ENCODE measurements around the gene BRD7.

The BRD7 gene

DNA sequence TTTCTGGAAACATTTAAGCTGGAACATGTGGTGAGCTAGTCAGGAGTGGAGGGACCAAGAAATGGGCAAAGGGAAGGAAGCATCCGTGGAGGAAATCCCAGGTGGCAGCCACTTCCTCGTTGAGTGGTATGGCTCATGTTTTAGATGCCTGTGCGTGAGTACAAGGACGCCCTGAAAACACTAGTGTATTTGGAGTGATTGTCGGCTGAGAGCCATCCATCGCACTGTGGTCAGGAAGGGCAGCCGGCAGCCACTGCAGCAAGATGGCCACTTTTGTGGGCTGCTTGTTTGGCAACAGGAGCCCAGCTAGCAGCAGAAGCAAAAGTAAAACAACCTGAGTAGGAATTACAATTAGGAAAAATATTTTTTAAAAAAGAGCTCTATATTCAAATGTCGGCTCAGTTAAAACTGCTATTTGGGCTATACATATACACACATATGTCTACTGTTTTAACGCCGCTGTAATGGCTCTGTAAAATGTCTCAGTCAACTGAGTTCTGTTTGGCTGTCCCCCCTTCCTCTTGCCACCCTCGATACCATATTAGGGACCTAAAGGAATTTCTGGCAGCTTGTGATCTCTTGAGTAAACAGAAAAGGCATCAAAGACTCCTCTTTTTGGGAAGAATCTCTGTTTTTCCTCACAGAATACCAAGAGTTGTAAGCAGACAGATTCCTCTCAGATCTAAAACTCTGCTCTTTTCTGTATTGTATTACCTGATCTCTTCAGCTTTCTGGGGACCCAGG lies 39.2 kb downstream of the BRD7 start:
- Histone ChIP-seq H3K27me3 (ENCODE audit: insufficient read depth, insufficient read length) (no peaks in the 10 kb centered on the region), H3K36me3 (ENCODE audit: insufficient read depth, insufficient read length, low read length) (peaks cover 61% of the 10 kb centered on the region), H3K4me3 (ENCODE audit: insufficient read length, low read depth) (no peak overlapping the region), H3K9ac (ENCODE audit: insufficient read length, low read depth) (no peak overlapping the region), H3K4me1 (ENCODE audit: insufficient read depth, insufficient read length) (no peaks in the 10 kb centered on the region), H3K9me3 (ENCODE audit: insufficient read depth, low read length) (no peaks in the 10 kb centered on the region)
- no peak for TF ChIP-seq SUZ12 (IDR thresholded peaks at IDR 0.05; ENCODE audit: extremely low read depth, insufficient read depth, insufficient read length)
- DNase-seq (ENCODE audit: low read depth, low spot score) = no peak

DNA sequence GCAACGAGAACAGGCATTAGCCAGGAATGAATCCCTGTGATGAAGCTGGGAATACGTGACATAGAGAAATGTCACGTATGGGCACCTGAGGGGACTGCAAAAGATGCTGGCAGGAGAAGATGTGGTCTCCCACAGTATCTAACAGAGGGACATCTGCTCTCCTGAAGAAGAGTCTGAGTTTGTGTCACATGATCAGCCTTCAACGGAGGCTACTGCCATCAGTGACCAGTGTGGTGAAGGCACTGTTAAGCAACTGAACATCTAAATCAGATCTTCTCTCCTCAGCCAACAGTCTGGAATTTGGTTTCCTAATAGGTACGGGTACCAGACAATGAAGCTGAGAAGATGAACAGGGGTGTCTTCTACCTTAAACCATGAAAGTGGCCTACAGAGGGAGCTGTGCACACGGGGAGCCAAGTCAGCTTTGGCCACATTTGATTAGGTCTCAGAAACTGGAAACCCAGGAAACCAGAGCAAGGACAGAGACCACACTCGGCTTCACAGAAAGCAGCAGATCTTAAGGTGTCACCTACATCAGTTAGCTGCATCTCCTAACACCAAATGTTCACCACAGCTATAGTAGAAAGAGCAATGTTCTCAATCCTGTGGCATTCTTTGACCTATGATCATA lies 41.8 kb downstream of the BRD7 start:
- TF ChIP-seq SUZ12 (IDR thresholded peaks at IDR 0.05; ENCODE audit: extremely low read depth, insufficient read depth, insufficient read length) = no peak
- no peak for TF ChIP-seq YY1 (IDR thresholded peaks at IDR 0.05; ENCODE audit: insufficient read depth, insufficient read length)
- no peak for TF ChIP-seq ZNF274 (IDR thresholded peaks at IDR 0.05; ENCODE audit: low read depth, low read length)
- no peak overlapping the region for H3K4me3 ChIP-seq (ENCODE audit: insufficient read length, low read depth)
- peak; percentile 25 for DNase-seq (ENCODE audit: low read depth, low spot score)
- H3K36me3 ChIP-seq (ENCODE audit: insufficient read depth, insufficient read length, low read length) = peaks cover 66% of the 10 kb centered on the region
- no peaks in the 10 kb centered on the region for H3K9me3 ChIP-seq (ENCODE audit: insufficient read depth, low read length)
- no peak overlapping the region for H3K9ac ChIP-seq (ENCODE audit: insufficient read length, low read depth)
- no peaks in the 10 kb centered on the region for H3K4me1 ChIP-seq (ENCODE audit: insufficient read depth, insufficient read length)
- no peaks in the 10 kb centered on the region for H3K27me3 ChIP-seq (ENCODE audit: insufficient read depth, insufficient read length)

DNA sequence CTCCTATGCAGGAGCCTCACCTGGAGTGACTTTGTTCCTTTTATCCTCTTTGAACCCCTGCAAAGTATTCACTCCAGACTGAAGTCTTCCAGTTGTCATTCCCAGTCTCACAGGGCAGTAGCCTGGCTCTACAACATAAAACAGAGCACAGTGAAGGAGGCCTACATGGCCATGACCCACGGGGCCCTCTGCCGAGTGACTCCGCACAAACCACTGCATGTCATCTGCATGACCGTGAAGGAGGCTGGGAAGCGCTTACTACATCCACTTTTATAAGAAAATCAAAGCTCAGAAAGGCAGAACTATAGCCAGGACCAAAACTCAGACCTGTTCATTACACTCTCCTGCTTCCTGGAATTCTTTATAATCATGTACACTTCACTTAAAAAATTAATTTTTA lies 42.5 kb downstream of the BRD7 start:
- no peak overlapping the region for H3K9ac ChIP-seq (ENCODE audit: insufficient read length, low read depth)
- no peaks in the 10 kb centered on the region for H3K9me3 ChIP-seq (ENCODE audit: insufficient read depth, low read length)
- H3K27me3 ChIP-seq (ENCODE audit: insufficient read depth, insufficient read length) = no peaks in the 10 kb centered on the region
- peaks cover 71% of the 10 kb centered on the region for H3K36me3 ChIP-seq (ENCODE audit: insufficient read depth, insufficient read length, low read length)
- H3K4me3 ChIP-seq (ENCODE audit: insufficient read length, low read depth) = no peak overlapping the region
- no peak for TF ChIP-seq YY1 (IDR thresholded peaks at IDR 0.05; ENCODE audit: insufficient read depth, insufficient read length)
- TF ChIP-seq ZNF274 (IDR thresholded peaks at IDR 0.05; ENCODE audit: low read depth, low read length) = no peak
- TF ChIP-seq SUZ12 (IDR thresholded peaks at IDR 0.05; ENCODE audit: extremely low read depth, insufficient read depth, insufficient read length) = no peak
- no peaks in the 10 kb centered on the region for H3K4me1 ChIP-seq (ENCODE audit: insufficient read depth, insufficient read length)
- no peak for DNase-seq (ENCODE audit: low read depth, low spot score)

DNA sequence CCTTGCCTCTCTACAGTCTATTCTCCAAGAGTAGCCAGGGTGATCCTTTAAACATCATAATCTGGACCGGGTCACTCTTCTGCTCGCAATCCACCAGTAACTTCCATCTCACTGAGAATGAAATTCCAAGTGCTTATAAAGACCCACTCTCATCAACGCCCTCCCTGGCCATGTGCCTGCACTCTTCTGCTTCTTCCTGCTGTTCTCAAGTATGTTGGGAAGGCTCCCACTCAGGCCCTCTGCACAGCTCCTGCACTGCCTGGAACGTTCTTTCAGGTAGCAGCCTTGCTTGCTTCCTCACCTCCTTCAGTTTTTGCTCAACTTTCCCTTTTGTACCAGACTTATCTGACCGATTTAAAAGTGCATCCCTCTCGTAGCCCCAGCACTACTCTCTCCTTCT lies 44.4 kb downstream of the BRD7 start:
- Histone ChIP-seq H3K36me3 (ENCODE audit: insufficient read depth, insufficient read length, low read length) (peaks cover 87% of the 10 kb centered on the region), H3K4me3 (ENCODE audit: insufficient read length, low read depth) (no peak overlapping the region), H3K27me3 (ENCODE audit: insufficient read depth, insufficient read length) (no peaks in the 10 kb centered on the region), H3K9me3 (ENCODE audit: insufficient read depth, low read length) (no peaks in the 10 kb centered on the region), H3K4me1 (ENCODE audit: insufficient read depth, insufficient read length) (no peaks in the 10 kb centered on the region), H3K9ac (ENCODE audit: insufficient read length, low read depth) (no peak overlapping the region)
- no peak for DNase-seq (ENCODE audit: low read depth, low spot score)
- TF ChIP-seq YY1 (IDR thresholded peaks at IDR 0.05; ENCODE audit: insufficient read depth, insufficient read length) (no peak), ZNF274 (IDR thresholded peaks at IDR 0.05; ENCODE audit: low read depth, low read length) (no peak), SUZ12 (IDR thresholded peaks at IDR 0.05; ENCODE audit: extremely low read depth, insufficient read depth, insufficient read length) (no peak)

DNA sequence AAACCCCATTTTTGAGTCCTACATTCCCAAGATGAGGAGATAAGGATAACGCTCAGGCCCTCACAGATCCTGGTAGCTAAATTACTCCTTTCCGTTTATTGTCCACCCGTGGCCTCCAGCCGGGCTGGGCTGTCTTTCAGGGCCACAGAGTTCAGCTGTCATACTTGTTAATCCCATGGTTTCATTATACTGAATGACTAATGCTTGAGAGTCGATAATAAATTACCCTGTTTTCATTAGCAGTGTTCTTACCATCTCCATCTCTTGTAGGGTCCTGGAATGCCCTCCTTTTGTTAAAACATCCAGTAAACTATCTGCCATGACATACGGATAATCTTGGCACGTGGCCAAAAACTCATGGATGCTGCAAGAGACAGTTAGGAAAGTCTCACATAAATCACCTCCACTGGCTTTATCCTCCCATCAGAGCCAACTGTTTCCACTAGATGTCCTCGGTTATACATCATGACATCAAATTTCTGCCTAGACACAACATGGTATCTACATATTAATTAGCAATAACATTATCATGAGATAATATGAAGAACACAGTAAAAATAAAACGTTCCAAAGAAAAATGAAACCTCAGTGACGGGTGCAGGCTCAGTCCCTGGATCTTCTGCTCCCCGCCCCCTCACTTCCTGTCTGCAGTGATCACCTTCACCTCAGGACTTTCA lies 45.3 kb downstream of the BRD7 start:
- Histone ChIP-seq H3K9ac (ENCODE audit: insufficient read length, low read depth) (no peak overlapping the region), H3K9me3 (ENCODE audit: insufficient read depth, low read length) (no peaks in the 10 kb centered on the region), H3K4me1 (ENCODE audit: insufficient read depth, insufficient read length) (no peaks in the 10 kb centered on the region), H3K36me3 (ENCODE audit: insufficient read depth, insufficient read length, low read length) (peaks cover 88% of the 10 kb centered on the region), H3K27me3 (ENCODE audit: insufficient read depth, insufficient read length) (no peaks in the 10 kb centered on the region), H3K4me3 (ENCODE audit: insufficient read length, low read depth) (no peak overlapping the region)
- no peak for TF ChIP-seq YY1 (IDR thresholded peaks at IDR 0.05; ENCODE audit: insufficient read depth, insufficient read length)
- no peak for TF ChIP-seq ZNF274 (IDR thresholded peaks at IDR 0.05; ENCODE audit: low read depth, low read length)
- TF ChIP-seq SUZ12 (IDR thresholded peaks at IDR 0.05; ENCODE audit: extremely low read depth, insufficient read depth, insufficient read length) = no peak
- DNase-seq (ENCODE audit: low read depth, low spot score) = no peak

DNA sequence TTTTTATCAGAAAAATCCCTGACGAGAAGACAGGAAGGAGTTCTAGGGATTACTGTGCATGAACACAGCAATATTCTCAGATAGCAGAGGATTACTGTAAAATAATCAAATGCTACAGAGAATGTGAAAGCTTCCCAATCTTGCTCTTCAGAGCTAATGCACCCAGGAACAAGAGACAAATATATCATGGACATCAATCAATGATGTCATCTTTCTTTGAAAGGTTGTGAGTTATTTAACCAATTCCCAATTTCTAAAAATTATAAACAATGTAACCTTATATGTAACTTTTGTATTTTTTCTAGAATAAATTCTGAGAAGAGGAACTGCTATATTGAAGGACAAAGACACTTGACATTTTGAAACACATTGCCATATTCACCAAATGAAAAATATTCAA lies 46.5 kb downstream of the BRD7 start:
- Histone ChIP-seq H3K9me3 (ENCODE audit: insufficient read depth, low read length) (no peaks in the 10 kb centered on the region), H3K4me3 (ENCODE audit: insufficient read length, low read depth) (no peak overlapping the region), H3K27me3 (ENCODE audit: insufficient read depth, insufficient read length) (no peaks in the 10 kb centered on the region), H3K36me3 (ENCODE audit: insufficient read depth, insufficient read length, low read length) (peaks cover 94% of the 10 kb centered on the region), H3K9ac (ENCODE audit: insufficient read length, low read depth) (no peak overlapping the region), H3K4me1 (ENCODE audit: insufficient read depth, insufficient read length) (no peaks in the 10 kb centered on the region)
- DNase-seq (ENCODE audit: low read depth, low spot score) = no peak
- no peak for TF ChIP-seq SUZ12 (IDR thresholded peaks at IDR 0.05; ENCODE audit: extremely low read depth, insufficient read depth, insufficient read length)
- no peak for TF ChIP-seq ZNF274 (IDR thresholded peaks at IDR 0.05; ENCODE audit: low read depth, low read length)
- TF ChIP-seq YY1 (IDR thresholded peaks at IDR 0.05; ENCODE audit: insufficient read depth, insufficient read length) = no peak

DNA sequence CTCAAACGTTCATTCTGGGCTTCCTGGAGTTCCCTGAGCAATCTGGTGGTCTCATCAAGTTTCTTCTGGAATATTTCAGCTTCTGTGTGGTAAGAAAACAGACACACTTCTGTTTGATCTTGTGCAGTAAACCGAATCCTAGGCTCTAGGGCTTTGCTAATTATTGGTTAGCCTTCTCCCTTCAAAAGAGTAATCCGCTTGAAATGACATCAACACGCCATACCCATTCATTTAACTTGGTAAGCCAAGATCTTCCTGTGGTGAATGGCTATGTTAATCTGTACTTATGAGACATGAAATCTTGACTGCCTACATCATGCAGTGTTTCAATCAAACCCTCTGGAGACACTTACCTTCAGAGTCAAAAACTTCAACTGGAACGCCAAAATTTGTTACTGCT lies 48.5 kb downstream of the BRD7 start:
- DNase-seq (ENCODE audit: low read depth, low spot score) = no peak
- Histone ChIP-seq H3K36me3 (ENCODE audit: insufficient read depth, insufficient read length, low read length) (peaks cover 95% of the 10 kb centered on the region), H3K4me3 (ENCODE audit: insufficient read length, low read depth) (no peak overlapping the region), H3K27me3 (ENCODE audit: insufficient read depth, insufficient read length) (no peaks in the 10 kb centered on the region), H3K4me1 (ENCODE audit: insufficient read depth, insufficient read length) (no peaks in the 10 kb centered on the region), H3K9me3 (ENCODE audit: insufficient read depth, low read length) (no peaks in the 10 kb centered on the region), H3K9ac (ENCODE audit: insufficient read length, low read depth) (no peak overlapping the region)
- TF ChIP-seq SUZ12 (IDR thresholded peaks at IDR 0.05; ENCODE audit: extremely low read depth, insufficient read depth, insufficient read length) = no peak
- no peak for TF ChIP-seq YY1 (IDR thresholded peaks at IDR 0.05; ENCODE audit: insufficient read depth, insufficient read length)
- no peak for TF ChIP-seq ZNF274 (IDR thresholded peaks at IDR 0.05; ENCODE audit: low read depth, low read length)

Data from NT2/D1 (cell line).